ENCODE results near the gene PVALB. TPM values are rescaled to one million over a fixed set of nuclear protein-coding genes. Genes with fewer than 3 reads are reported as not detected.

The PVALB gene
- total and polyA plus RNA-seq, 4 donors: 0.56 to 3.4 (median 1.1) TPM

- H3K4me1 ChIP-seq (ENCODE audit: control insufficient read depth in 4 of 4, insufficient read depth in 4 of 4, low read length in 3 of 4): no peaks in the 10 kb centered on the region
- WGBS: 75% methylated on average over 14 of the region's 14 CpGs
- H3K27ac ChIP-seq (ENCODE audit: low read depth in 1 of 2, low read length in 2 of 2): no peak overlapping the region
- no peak overlapping the region for H3K4me3 ChIP-seq (ENCODE audit: low read depth in 1 of 3, low read length in 3 of 3)
- no peaks in the 10 kb centered on the region for H3K9me3 ChIP-seq (ENCODE audit: control insufficient read depth in 4 of 4, low read length in 3 of 4)
- no peaks in the 10 kb centered on the region for H3K36me3 ChIP-seq (ENCODE audit: control insufficient read depth in 4 of 4, insufficient read depth in 3 of 4, low read depth in 1 of 4, low read length in 3 of 4)
- DNase-seq (ENCODE audit: low spot score): no peak
- peaks cover 0 to 2% (median 0%) of the 10 kb centered on the region in 4 donors for H3K27me3 ChIP-seq (ENCODE audit: control insufficient read depth in 4 of 4, insufficient read depth in 4 of 4, low read length in 3 of 4)
- no peak for TF ChIP-seq MAX (IDR thresholded peaks at IDR 0.05)
- TF ChIP-seq JUND (IDR thresholded peaks at IDR 0.05): no peak
- no peak for TF ChIP-seq CTCF (IDR thresholded peaks at IDR 0.05; ENCODE audit: low read depth, low read length, missing input control)
- TF ChIP-seq FOXA1 (IDR thresholded peaks at IDR 0.05): no peak
- no peak for TF ChIP-seq YY1 (IDR thresholded peaks at IDR 0.05)
- no peak for TF ChIP-seq ZBTB33 (IDR thresholded peaks at IDR 0.05)
- no peak for TF ChIP-seq RAD21 (IDR thresholded peaks at IDR 0.05)
- no peak for TF ChIP-seq RXRA (IDR thresholded peaks at IDR 0.05)
- TF ChIP-seq ATF3 (IDR thresholded peaks at IDR 0.05): no peak
- no peak for TF ChIP-seq EGR1 (IDR thresholded peaks at IDR 0.05; ENCODE audit: low read depth in 2 of 2)
- TF ChIP-seq REST (IDR thresholded peaks at IDR 0.05): no peak
- no peak for TF ChIP-seq HNF4A (conservative IDR thresholded peaks at IDR 0.05)
- TF ChIP-seq SP1 (IDR thresholded peaks at IDR 0.05): no peak
- TF ChIP-seq GABPA (IDR thresholded peaks at IDR 0.05 in 1 of 2, conservative IDR thresholded peaks at IDR 0.05 in 1 of 2): no peak
- no peak for TF ChIP-seq NR2F2 (IDR thresholded peaks at IDR 0.05)
- TF ChIP-seq HNF4G (IDR thresholded peaks at IDR 0.05): no peak
- H3K9ac ChIP-seq (ENCODE audit: low read depth in 1 of 2, low read length in 2 of 2): no peak overlapping the region
Measured at GRCh38 chr22:36864454-36865215, 47.8 kb upstream of the PVALB start.

Measured in liver (tissue), 9 donors.